Vagina (tissue), 2 donors: ENCODE data around the gene PRDM16.

Experiments
- CTCF ChIP-seq, 3 experiments: fragments of 450-650 bp in 2 of 3; fragments of 200-600 bp in 1 of 3; sonication (generic) in 1 of 3; IDR thresholded peaks; one replicate each; pipeline ENCODE4 v1.5.1; 2017 to 2019; ENCODE audit warnings: antibody characterized with exemption in 3 of 3, mild to moderate bottlenecking in 2 of 3, moderate library complexity in 2 of 3
- POLR2AphosphoS5 ChIP-seq, 2 donors: sonication (generic); formaldehyde crosslinking; IDR thresholded peaks; one replicate each; pipeline ENCODE4 v1.9.0; 2017; ENCODE audit warnings: antibody characterized with exemption in 2 of 2, mild to moderate bottlenecking in 2 of 2, low read depth in 1 of 2; ENCODE audit not compliant: insufficient read depth in 1 of 2

- TF ChIP-seq CTCF (IDR thresholded peaks at IDR 0.05) (no peak), POLR2AphosphoS5 (IDR thresholded peaks at IDR 0.05; ENCODE audit: insufficient read depth in 1 of 2, low read depth in 1 of 2) (no peak)
Measured at GRCh38 chr1:3461238-3461933, 392.4 kb downstream of the PRDM16 start.
